Lung (tissue), 12 donors: ENCODE measurements around the gene MDGA2. TPM values are rescaled to one million over a fixed set of nuclear protein-coding genes. Genes with fewer than 3 reads are reported as not detected.

ENCODE experiments used
- ATAC-seq: fragments of 200-7000 bp; cut with Tn5 transposase; one replicate; pipeline ENCODE4 v1.9.1; 2020; ENCODE audit warnings: moderate number of reproducible peaks; ENCODE audit not compliant: insufficient read depth, low FRiP score
- DNase-seq, 3 donors: peaks; one replicate each; pipeline ENCODE4 v3.0.0-alpha.2; 2013 to 2017
- H3K27ac ChIP-seq, 2 donors: one replicate each; pipeline ENCODE4 v1.5.1; 2013; ENCODE audit warnings: mild to moderate bottlenecking in 2 of 2, moderate library complexity in 2 of 2, control low read depth in 1 of 2, inconsistent platforms in 1 of 2, low read depth in 1 of 2, low read length in 1 of 2
- H3K27me3 ChIP-seq, 3 donors: one replicate each; pipeline ENCODE4 v1.5.1; 2013; ENCODE audit warnings: low read length in 2 of 3; ENCODE audit not compliant: control insufficient read depth in 3 of 3, insufficient read depth in 3 of 3
- H3K36me3 ChIP-seq, 4 donors: one replicate each; pipeline ENCODE4 v1.5.1; 2013; ENCODE audit warnings: low read length in 4 of 4, mild to moderate bottlenecking in 1 of 4, moderate library complexity in 1 of 4; ENCODE audit not compliant: control insufficient read depth in 4 of 4, insufficient read depth in 4 of 4
- H3K4me1 ChIP-seq, 5 donors: one replicate each; pipeline ENCODE4 v1.5.1; 2013; ENCODE audit warnings: low read length in 5 of 5, mild to moderate bottlenecking in 2 of 5, moderate library complexity in 1 of 5; ENCODE audit not compliant: control insufficient read depth in 5 of 5, insufficient read depth in 5 of 5
- H3K4me3 ChIP-seq: one replicate; pipeline ENCODE4 v1.5.1; 2013; ENCODE audit warnings: mild to moderate bottlenecking, control low read depth, moderate library complexity
- H3K9ac ChIP-seq, 2 donors: one replicate each; pipeline ENCODE4 v1.5.1; 2013; ENCODE audit warnings: low read length in 2 of 2, control low read depth in 1 of 2; ENCODE audit not compliant: insufficient read depth in 1 of 2
- H3K9me3 ChIP-seq, 4 donors: one replicate each; pipeline ENCODE4 v1.5.1; 2013; ENCODE audit warnings: low read length in 3 of 4, mild to moderate bottlenecking in 1 of 4, moderate library complexity in 1 of 4; ENCODE audit not compliant: control insufficient read depth in 4 of 4, insufficient read depth in 3 of 4
- CTCF ChIP-seq: IDR thresholded peaks from 2 replicates; pipeline ENCODE4 v1.5.1; 2012; ENCODE audit warnings: mild to moderate bottlenecking; ENCODE audit errors: control extremely low read depth, extremely low read depth
- WGBS, 2 donors: extraction: QIAGEN DNeasy Blood & Tissue Kit; methylation state at CpG; one replicate each; pipeline ENCODE4 v1.1.7; 2013; 5-methylcytosine and 5-hydroxymethylcytosine counted together
- polyA plus RNA-seq, 2 donors: library from polyadenylated mRNA; stranded (reverse); fragments of 200-250 nt; gene quantifications; one replicate each; pipeline ENCODE4 v1.2.1, GENCODE V29; 2013
- total RNA-seq, 2 donors: library from RNA; depleted of rRNA in 1 of 2; stranded (reverse); fragments of >200 nt in 1 of 2; gene quantifications; one replicate each; pipeline ENCODE4 v1.2.1, GENCODE V29; 2014 to 2021
- donor health status: control.
- donor health status: control.
- donor health status: Bipolar disorder and iron deficiency.
- donor health status: healthy.
- donor health status: DM: yes; HTN: yes; CAD: no.

The MDGA2 gene
- total and polyA plus RNA-seq, 4 donors, result 0.03 to 3.2 TPM; not detected in 2

GRCh38 chr14:47438650-47439140, 236.7 kb downstream of the MDGA2 start:
- no peaks in the 10 kb centered on the region for H3K27me3 ChIP-seq
- WGBS, 2 donors, result 59 to 78% methylated on average over 1 of the region's 1 CpG
- H3K4me1 ChIP-seq, result no peaks in the 10 kb centered on the region
- H3K36me3 ChIP-seq, result no peaks in the 10 kb centered on the region
- no peaks in the 10 kb centered on the region for H3K9me3 ChIP-seq
- H3K27ac ChIP-seq, result peak overlapping the region in 1 of 2 donors; percentile 4
- no peak overlapping the region for H3K4me3 ChIP-seq
- H3K9ac ChIP-seq, result no peak overlapping the region
- DNase-seq, result no peak
- no peak for TF ChIP-seq CTCF
- no peak for ATAC-seq

DNA sequence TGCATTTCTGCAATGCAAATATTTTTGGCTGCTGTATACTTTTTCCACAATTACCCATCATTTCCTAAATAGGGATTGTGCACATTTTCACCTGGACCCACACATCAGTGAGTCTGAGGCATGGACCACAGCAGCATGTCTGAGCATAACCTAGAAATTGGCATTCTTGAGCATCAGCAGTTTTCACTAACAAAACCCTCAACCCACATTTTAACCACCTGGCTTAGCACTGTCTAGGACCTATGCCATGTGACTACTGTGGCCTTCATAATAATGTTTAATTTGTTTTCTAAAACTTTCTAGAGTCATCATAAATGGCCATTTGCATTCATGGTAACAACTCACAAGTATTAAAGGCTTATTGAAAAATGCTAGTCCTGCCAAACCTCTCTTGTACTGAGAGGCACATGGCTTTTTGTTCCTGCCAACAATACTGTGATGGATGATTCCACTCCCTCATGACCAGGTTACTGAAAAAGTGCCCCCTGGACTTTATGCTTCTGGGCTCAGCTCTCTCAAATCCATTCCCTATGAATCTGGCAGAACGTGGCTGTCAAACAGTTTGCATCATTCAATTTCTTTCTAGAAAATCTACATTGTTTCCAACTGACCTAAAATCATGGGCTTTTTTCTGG, 240.0 kb downstream of the MDGA2 start:
- H3K27ac ChIP-seq, result no peak overlapping the region
- no peaks in the 10 kb centered on the region for H3K27me3 ChIP-seq
- H3K36me3 ChIP-seq, result no peaks in the 10 kb centered on the region
- WGBS, 2 donors, result 64 to 69% methylated on average over 1 of the region's 1 CpG
- no peaks in the 10 kb centered on the region for H3K4me1 ChIP-seq
- no peak for TF ChIP-seq CTCF
- ATAC-seq (no peak), DNase-seq (no peak)
- no peak overlapping the region for H3K4me3 ChIP-seq
- no peak overlapping the region for H3K9ac ChIP-seq
- H3K9me3 ChIP-seq, result no peaks in the 10 kb centered on the region

GRCh38 chr14:47427629-47428028, 247.8 kb downstream of the MDGA2 start:
- WGBS, 2 donors, result 64 to 68% methylated on average over 2 of the region's 2 CpGs
- ATAC-seq, result no peak
- TF ChIP-seq CTCF, result no peak
- Histone ChIP-seq H3K4me3 (no peak overlapping the region), H3K36me3 (no peaks in the 10 kb centered on the region), H3K4me1 (no peaks in the 10 kb centered on the region), H3K27me3 (no peaks in the 10 kb centered on the region), H3K9me3 (no peaks in the 10 kb centered on the region), H3K27ac (no peak overlapping the region), H3K9ac (no peak overlapping the region)
- DNase-seq, result no peak

GRCh38 chr14:47425302-47425701, 250.1 kb downstream of the MDGA2 start:
- ATAC-seq (no peak), DNase-seq (no peak)
- Histone ChIP-seq H3K9ac (no peak overlapping the region), H3K4me3 (no peak overlapping the region), H3K9me3 (no peaks in the 10 kb centered on the region), H3K4me1 (no peaks in the 10 kb centered on the region), H3K27me3 (no peaks in the 10 kb centered on the region), H3K27ac (no peak overlapping the region), H3K36me3 (no peaks in the 10 kb centered on the region)
- WGBS, 2 donors, result 51 to 69% methylated on average over 4 of the region's 4 CpGs
- no peak for TF ChIP-seq CTCF
